ENCODE results near the gene FFAR1. TPM values are rescaled to one million over a fixed set of nuclear protein-coding genes. Genes with fewer than 3 reads are reported as not detected.

The FFAR1 gene
- total and polyA plus RNA-seq, 2 of the 8 experiments (the other 6 are each of a cell fraction or from before 2014, with no cell fraction given): not detected

GRCh38 chr19:35329323-35329722 lies 18.4 kb upstream of the FFAR1 start:
- no peak overlapping the region for H3K14ac ChIP-seq (ENCODE audit: insufficient read length)
- no peak overlapping the region for H3K4me2 ChIP-seq (ENCODE audit: insufficient read depth in 1 of 2, low read depth in 2 of 2, low read length in 2 of 2)
- H4K20me1 ChIP-seq (replicated peaks in 1 of 2; ENCODE audit: control insufficient read depth in 1 of 2, insufficient read depth in 2 of 2, low read length in 2 of 2): no peaks in the 10 kb centered on the region
- no peak overlapping the region; the same call in 1 of the 2 replicates for H3K18ac ChIP-seq (ENCODE audit: extremely low read depth, low read length)
- H2BK12ac ChIP-seq (ENCODE audit: low read depth, low read length): no peak overlapping the region
- no peak overlapping the region for H2BK20ac ChIP-seq (ENCODE audit: low read length)
- H2AFZ ChIP-seq (ENCODE audit: low read length): no peak overlapping the region
- H3K79me2 ChIP-seq (ENCODE audit: control insufficient read depth in 1 of 2, insufficient read depth in 2 of 2, low read length in 2 of 2): no peaks in the 10 kb centered on the region
- H3K23ac ChIP-seq (ENCODE audit: insufficient read length): no peak overlapping the region
- H4K5ac ChIP-seq (ENCODE audit: insufficient read length, low read depth, low read length): no peak overlapping the region
- H4K91ac ChIP-seq (replicated peaks; ENCODE audit: insufficient read length, low read length): no peak overlapping the region
- DNase-seq (ENCODE audit: low read depth in 1 of 2, low spot score in 2 of 2) (no peak), FAIRE-seq (no peak)
- H3K9ac ChIP-seq (replicated peaks in 1 of 4; ENCODE audit: extremely low read depth in 1 of 4, low read depth in 3 of 4, low read length in 3 of 4): no peak overlapping the region
- POLR2A ChIA-PET (ENCODE audit: partially characterized antibody): interaction anchor here (1.1 kb wide), 1 partner anchor 168 kb away, joined by 3 read pairs; no protein-coding TSS in a partner anchor
- H2BK5ac ChIP-seq (ENCODE audit: low read depth, low read length): no peak overlapping the region; the same call in 1 of the 2 replicates
- H3K4me3 ChIP-seq (ENCODE audit: extremely low read depth in 1 of 4, insufficient read depth in 2 of 4, low read depth in 3 of 4, low read length in 4 of 4): no peak overlapping the region
- no peaks in the 10 kb centered on the region; a peak in 1 of 7 replicates for H3K4me1 ChIP-seq (replicated peaks in 1 of 4; ENCODE audit: control insufficient read depth in 3 of 4, insufficient read depth in 4 of 4, low read length in 3 of 4)
- no peak overlapping the region for H3K56ac ChIP-seq (replicated peaks; ENCODE audit: insufficient read length, low read depth, low read length)
- no peak overlapping the region for H4K8ac ChIP-seq (ENCODE audit: extremely low read depth, insufficient read depth, low read length)
- WGBS, 2 experiments (ENCODE audit: extremely low coverage in 1 of 2, insufficient coverage in 1 of 2, insufficient read length in 1 of 2, insufficient replicate concordance in 2 of 2, low coverage in 1 of 2, low lambda C conversion rate in 2 of 2, missing lambda C conversion rate in 1 of 2): 88% methylated on average over 4 of the region's 4 CpGs; no CpG with 5 or more reads in 1 of the 2 experiments
- H3K79me1 ChIP-seq (ENCODE audit: low read depth, low read length): no peaks in the 10 kb centered on the region
- no peaks in the 10 kb centered on the region for H3K36me3 ChIP-seq (ENCODE audit: control insufficient read depth in 2 of 4, insufficient read depth in 4 of 4, low read length in 3 of 4)
- no peak overlapping the region for H3K4ac ChIP-seq (replicated peaks; ENCODE audit: insufficient read length, low read depth, low read length)
- H3K27ac ChIP-seq (ENCODE audit: low read depth, low read length): no peak overlapping the region
- H2BK15ac ChIP-seq (ENCODE audit: low read length): no peak overlapping the region
- no peak overlapping the region for H2BK120ac ChIP-seq (replicated peaks; ENCODE audit: low read depth, low read length)
- TF ChIP-seq POLR2A (IDR thresholded peaks at IDR 0.05; ENCODE audit: control extremely low read depth in 1 of 2, low read depth in 2 of 2, low read length in 2 of 2) (no peak), ASH2L (IDR thresholded peaks at IDR 0.05; ENCODE audit: low read length) (no peak), SRF (IDR thresholded peaks at IDR 0.05; ENCODE audit: low read depth, low read length) (no peak), CBX8 (IDR thresholded peaks at IDR 0.05; ENCODE audit: borderline replicate concordance, low read depth, low read length) (no peak), BRCA1 (IDR thresholded peaks at IDR 0.05; ENCODE audit: low read depth, low read length) (no peak), ATF3 (IDR thresholded peaks at IDR 0.05; ENCODE audit: insufficient read depth, low read depth, low read length) (no peak), TEAD4 (IDR thresholded peaks at IDR 0.05; ENCODE audit: low read depth, low read length) (no peak), CREB1 (IDR thresholded peaks at IDR 0.05) (no peak), ATF2 (IDR thresholded peaks at IDR 0.05; ENCODE audit: low read length) (no peak), KDM5A (IDR thresholded peaks at IDR 0.05; ENCODE audit: low read length) (no peak), HDAC6 (IDR thresholded peaks at IDR 0.05; ENCODE audit: low read depth, low read length) (no peak), POLR2AphosphoS5 (IDR thresholded peaks at IDR 0.05; ENCODE audit: low read depth, low read length) (no peak), TAF7 (optimal IDR thresholded peaks at IDR 0.05; ENCODE audit: borderline replicate concordance, low read depth, low read length) (no peak)
- H3K9me3 ChIP-seq (ENCODE audit: insufficient read depth in 2 of 2, low read depth in 1 of 2, low read length in 1 of 2): no peaks in the 10 kb centered on the region
- no peaks in the 10 kb centered on the region for H3K27me3 ChIP-seq (replicated peaks in 1 of 4; ENCODE audit: control insufficient read depth in 3 of 4, extremely low read depth in 1 of 4, insufficient read depth in 3 of 4, low read length in 3 of 4)
- CTCF ChIA-PET (ENCODE audit: partially characterized antibody): interaction anchor here (1.2 to 3.3 kb wide), 5 partner anchors 10 to 166 kb away, joined by 3 to 20 read pairs (median 6); partner anchors contain the start of gene FFAR3
- no peak overlapping the region for H2AK5ac ChIP-seq (ENCODE audit: low read depth, low read length)
- H3K23me2 ChIP-seq (ENCODE audit: low read depth, low read length): no peaks in the 10 kb centered on the region
